HCT116 (cell line): ENCODE data around the gene PRRG4. TPM values are rescaled to one million over a fixed set of nuclear protein-coding genes. Genes with fewer than 3 reads are reported as not detected.
A peak's percentile ranks its signal among the peaks of the same experiment; 100 is the strongest.

Source experiments
- ATAC-seq: fragments of 200-7000 bp; cut with Tn5 transposase; 2 replicates; pipeline ENCODE4 v1.9.1; 2020; ENCODE audit warnings: mild to moderate bottlenecking, moderate library complexity
- BruUV-seq: library from RNA; stranded (reverse); fragments of 400-500 nt; replicated peaks from 2 replicates; lab custom pipeline; 2021; lab: Mats Ljungman, UMichigan
- CTCF ChIA-PET: fragments of 300-600 bp; sonication (Branson Sonifier 250); formaldehyde crosslinking; loops from one replicate; lab custom pipeline; 2021; ENCODE audit warnings: antibody characterized with exemption; lab: Charles Lee
- POLR2A ChIA-PET: fragments of 300-600, 350-600 bp; sonication (Branson Sonifier 250); formaldehyde crosslinking; loops from one replicate; lab custom pipeline; 2021; ENCODE audit warnings: antibody characterized with exemption; lab: Charles Lee
- RAD21 ChIA-PET, 2 experiments: fragments of 300-600 bp; sonication (Branson Sonifier 250); formaldehyde crosslinking; loops; one replicate each; lab custom pipeline; 2023; ENCODE audit warnings: low total read pairs in 2 of 2; ENCODE audit not compliant: uncharacterized antibody in 2 of 2, unreplicated experiment in 2 of 2, low non-redundant PET in 1 of 2; lab: Charles Lee
- DNase-seq: peaks from one replicate; pipeline ENCODE4 v3.0.0-alpha.2; 2010; ENCODE audit warnings: low read depth, low spot score
- H2AFZ ChIP-seq: fragments of 200-600 bp; shearing (Covaris generic), sonication (generic); 2 replicates; pipeline ENCODE4 v1.6.1; 2017; ENCODE audit warnings: low read depth, mixed run types, mixed read lengths, antibody characterized with exemption, low read length; ENCODE audit not compliant: poor library complexity, severe bottlenecking
- H3K27ac ChIP-seq: 2 replicates; pipeline ENCODE4 v1.5.1; 2012; ENCODE audit warnings: low read depth, low read length
- H3K27me3 ChIP-seq: fragments of 200-600 bp; sonication (generic); 2 replicates; pipeline ENCODE4 v1.6.1; 2016; ENCODE audit warnings: mixed run types, low read length, mixed read lengths; ENCODE audit not compliant: insufficient read depth
- H3K36me3 ChIP-seq, 2 experiments: fragments of 200-500 bp in 1 of 2; fragments of 200-600 bp in 1 of 2; sonication (Bioruptor generic) in 1 of 2; sonication (generic) in 1 of 2; 2 replicates each; pipeline versions ENCODE4 v1.5.1 to v1.6.1; 2014 to 2016; ENCODE audit warnings: low read length in 2 of 2, inconsistent platforms in 1 of 2, mixed read lengths in 1 of 2, mixed run types in 1 of 2; ENCODE audit not compliant: insufficient read depth in 2 of 2, control insufficient read depth in 1 of 2
- H3K4me1 ChIP-seq, 2 experiments: fragments of 200-600 bp in 1 of 2; sonication (generic) in 1 of 2; 2 replicates each; pipeline versions ENCODE4 v1.5.1 to v1.6.1; 2012 to 2017; ENCODE audit warnings: low read length in 2 of 2, inconsistent platforms in 1 of 2, mild to moderate bottlenecking in 1 of 2, mixed read lengths in 1 of 2, mixed run types in 1 of 2, moderate library complexity in 1 of 2; ENCODE audit not compliant: insufficient read depth in 2 of 2, control insufficient read depth in 1 of 2
- H3K4me2 ChIP-seq: fragments of 200-600 bp; sonication (generic); 2 replicates; pipeline ENCODE4 v1.6.1; 2017; ENCODE audit warnings: mixed run types, low read length, mixed read lengths
- H3K4me3 ChIP-seq, 2 experiments: fragments of 200-600 bp in 1 of 2; sonication (generic) in 1 of 2; replicated peaks in 1 of 2; 2 replicates each; pipeline ENCODE4 v1.5.1; 2011 to 2016; ENCODE audit warnings: low read length in 2 of 2, control low read depth in 1 of 2, low read depth in 1 of 2, mild to moderate bottlenecking in 1 of 2, mixed read lengths in 1 of 2, mixed run types in 1 of 2
- H3K79me2 ChIP-seq: fragments of 200-600 bp; sonication (generic); 2 replicates; pipeline ENCODE4 v1.6.1; 2017; ENCODE audit warnings: mild to moderate bottlenecking, mixed run types, low read length, moderate library complexity, mixed read lengths; ENCODE audit not compliant: insufficient read depth
- H3K9ac ChIP-seq: fragments of 200-600 bp; sonication (generic); 2 replicates; pipeline ENCODE4 v1.6.1; 2016; ENCODE audit warnings: low read length, mixed read lengths
- H3K9me2 ChIP-seq: fragments of 200-600 bp; sonication (generic), shearing (Covaris generic); 2 replicates; pipeline ENCODE4 v1.6.1; 2017; ENCODE audit warnings: mixed run types, mild to moderate bottlenecking, moderate library complexity; ENCODE audit not compliant: insufficient read depth
- H3K9me3 ChIP-seq, 2 experiments: fragments of 200-500 bp in 1 of 2; fragments of 200-600 bp in 1 of 2; sonication (Bioruptor generic) in 1 of 2; sonication (generic) in 1 of 2; 2 replicates each; pipeline ENCODE4 v1.6.1; 2014 to 2017; ENCODE audit warnings: low read length in 2 of 2, mixed read lengths in 2 of 2, inconsistent platforms in 1 of 2, low read depth in 1 of 2, mild to moderate bottlenecking in 1 of 2, mixed run types in 1 of 2, moderate library complexity in 1 of 2; ENCODE audit not compliant: control insufficient read depth in 1 of 2, insufficient read depth in 1 of 2
- H4K20me1 ChIP-seq: fragments of 200-600 bp; sonication (generic), shearing (Covaris generic); 2 replicates; pipeline ENCODE4 v1.6.1; 2017; ENCODE audit warnings: mixed run types, mild to moderate bottlenecking, moderate library complexity; ENCODE audit not compliant: insufficient read depth
- CEBPB ChIP-seq: IDR thresholded peaks from 2 replicates; pipeline ENCODE4 v1.6.1; 2012; ENCODE audit warnings: low read depth
- EGR1 ChIP-seq: IDR thresholded peaks from 2 replicates; pipeline ENCODE4 v1.6.1; 2012; ENCODE audit warnings: low read depth
- ELF1 ChIP-seq: IDR thresholded peaks from 2 replicates; pipeline ENCODE4 v1.6.1; 2012; ENCODE audit warnings: low read depth, borderline replicate concordance
- EZH2 ChIP-seq: fragments of 200-600 bp; sonication (generic); IDR thresholded peaks from 2 replicates; pipeline ENCODE4 v1.6.1; 2017; ENCODE audit warnings: antibody characterized with exemption, mixed run types
- EZH2phosphoT487 ChIP-seq: fragments of 200-600 bp; IDR thresholded peaks from 2 replicates; pipeline ENCODE4 v1.6.1; 2018; ENCODE audit warnings: antibody characterized with exemption, borderline replicate concordance
- FOSL1 ChIP-seq: IDR thresholded peaks from 2 replicates; pipeline ENCODE4 v1.6.1; 2012; ENCODE audit warnings: low read depth
- JUND ChIP-seq: IDR thresholded peaks from 2 replicates; pipeline ENCODE4 v1.6.1; 2012
- POLR2AphosphoS5 ChIP-seq: IDR thresholded peaks from 2 replicates; pipeline ENCODE4 v1.6.1; 2011; ENCODE audit warnings: mild to moderate bottlenecking, low read depth, low read length, moderate library complexity
- RAD21 ChIP-seq: IDR thresholded peaks from 2 replicates; pipeline ENCODE4 v1.6.1; 2012; ENCODE audit warnings: low read depth, mild to moderate bottlenecking
- SIN3A ChIP-seq: IDR thresholded peaks from 2 replicates; pipeline ENCODE4 v1.6.1; 2012; ENCODE audit warnings: low read depth
- SRF ChIP-seq: IDR thresholded peaks from 2 replicates; pipeline ENCODE4 v1.6.1; 2012; ENCODE audit warnings: low read depth
- YY1 ChIP-seq: IDR thresholded peaks from 2 replicates; pipeline ENCODE4 v1.6.1; 2011; ENCODE audit warnings: low read length, low read depth, moderate library complexity, mild to moderate bottlenecking; ENCODE audit not compliant: insufficient replicate concordance; ENCODE audit errors: extremely low read depth
- ZFX ChIP-seq: fragments of 450-650 bp; IDR thresholded peaks from 2 replicates; pipeline ENCODE4 v1.6.1; 2017
- intact Hi-C: fragments of 100-400 bp; cut with micrococcal nuclease; formaldehyde crosslinking; loops from 2 replicates; pipeline ENCODE4 v1.10.0; 2022
- total RNA-seq: library from RNA; stranded (reverse); gene quantifications from one replicate; pipeline ENCODE4 v1.2.1, GENCODE V29; 2021; ENCODE audit not compliant: unreplicated experiment
- TF ChIP-seq, protein P1 (sequence below): IDR thresholded peaks from 2 replicates; pipeline ENCODE4 v1.6.1; 2012
- TF ChIP-seq, protein P2 (sequence below), 3 experiments: fragments of 200-600 bp in 1 of 3; sonication (generic) in 1 of 3; IDR thresholded peaks in 2 of 3; conservative IDR thresholded peaks in 1 of 3; 2 replicates each; pipeline ENCODE4 v1.5.1; 2012 to 2017; ENCODE audit warnings: low read depth in 2 of 3, low read length in 2 of 3, antibody characterized with exemption in 1 of 3, borderline replicate concordance in 1 of 3, control low read depth in 1 of 3, mild to moderate bottlenecking in 1 of 3, mixed read lengths in 1 of 3, mixed run types in 1 of 3, moderate library complexity in 1 of 3; ENCODE audit not compliant: insufficient read depth in 1 of 3
- TF ChIP-seq, protein P3 (sequence below): IDR thresholded peaks from 2 replicates; pipeline ENCODE4 v1.6.1; 2011; ENCODE audit warnings: mild to moderate bottlenecking, low read length, moderate library complexity; ENCODE audit not compliant: insufficient replicate concordance; ENCODE audit errors: extremely low read depth
- TF ChIP-seq, protein P4 (sequence below): IDR thresholded peaks from 2 replicates; pipeline ENCODE4 v1.6.1; 2012

The PRRG4 gene
- total RNA-seq, 1 experiment from 2014 or later = 5.4 TPM

DNA sequence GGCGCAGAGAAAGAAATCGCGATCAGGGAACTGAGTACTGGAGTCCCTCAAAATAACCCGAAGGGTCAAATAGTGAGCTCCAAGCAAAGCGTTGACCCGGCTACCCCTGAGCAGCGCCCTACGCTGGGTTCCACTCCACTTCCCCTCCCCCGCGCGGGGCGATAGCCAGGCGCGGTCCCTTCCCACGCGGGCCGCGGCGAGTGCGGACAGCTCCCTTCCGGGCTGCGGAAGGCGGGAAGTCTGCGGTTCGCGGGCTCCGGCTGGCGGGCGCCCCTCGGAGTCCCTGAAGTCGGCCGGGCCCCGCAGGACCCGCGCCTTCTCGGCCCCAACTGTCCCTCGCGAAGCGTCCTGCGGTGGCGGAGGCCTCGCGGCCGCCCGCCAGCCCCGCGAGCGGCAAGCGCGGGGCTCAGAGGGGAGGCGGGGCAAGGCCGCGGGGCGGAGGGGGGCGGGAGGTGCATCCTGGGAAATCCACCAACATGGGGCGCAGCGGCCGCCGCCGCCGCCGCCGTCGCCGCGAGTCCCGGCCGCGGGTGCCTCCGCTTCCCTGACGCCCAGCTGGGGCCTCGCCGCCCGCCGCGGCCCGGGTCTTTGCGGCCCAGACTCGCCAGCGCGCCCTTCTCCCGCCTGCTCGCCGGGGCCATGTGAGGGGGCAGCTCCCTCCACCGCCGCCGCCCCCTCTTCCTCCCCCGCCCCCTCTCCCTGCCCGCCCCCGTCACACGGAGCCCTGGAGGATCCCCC lies 62.8 kb downstream of the PRRG4 start, which contains the start of gene QSER1 (continued):
- TF ChIP-seq RAD21 (no peak), EZH2phosphoT487 (no peak)
- TF ChIP-seq, protein P1, sequence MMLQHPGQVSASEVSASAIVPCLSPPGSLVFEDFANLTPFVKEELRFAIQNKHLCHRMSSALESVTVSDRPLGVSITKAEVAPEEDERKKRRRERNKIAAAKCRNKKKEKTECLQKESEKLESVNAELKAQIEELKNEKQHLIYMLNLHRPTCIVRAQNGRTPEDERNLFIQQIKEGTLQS = no peak

DNA sequence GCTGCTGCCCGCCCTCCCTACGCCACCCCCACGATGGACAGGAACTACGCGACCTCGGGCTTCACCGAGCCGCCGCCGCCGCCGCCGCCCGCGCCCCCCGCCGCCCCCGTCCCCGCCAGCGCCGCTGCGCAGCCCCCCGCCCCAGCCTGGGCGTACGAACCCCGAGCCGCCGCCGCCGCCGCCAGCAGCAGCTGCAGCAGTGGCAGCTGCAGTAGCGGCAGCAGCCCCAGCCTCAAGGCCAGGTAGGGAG lies 63.3 kb downstream of the PRRG4 start:
- POLR2A ChIA-PET = no interaction called here
- no peak for TF ChIP-seq SIN3A
- TF ChIP-seq FOSL1 = no peak
- TF ChIP-seq, protein P2, sequence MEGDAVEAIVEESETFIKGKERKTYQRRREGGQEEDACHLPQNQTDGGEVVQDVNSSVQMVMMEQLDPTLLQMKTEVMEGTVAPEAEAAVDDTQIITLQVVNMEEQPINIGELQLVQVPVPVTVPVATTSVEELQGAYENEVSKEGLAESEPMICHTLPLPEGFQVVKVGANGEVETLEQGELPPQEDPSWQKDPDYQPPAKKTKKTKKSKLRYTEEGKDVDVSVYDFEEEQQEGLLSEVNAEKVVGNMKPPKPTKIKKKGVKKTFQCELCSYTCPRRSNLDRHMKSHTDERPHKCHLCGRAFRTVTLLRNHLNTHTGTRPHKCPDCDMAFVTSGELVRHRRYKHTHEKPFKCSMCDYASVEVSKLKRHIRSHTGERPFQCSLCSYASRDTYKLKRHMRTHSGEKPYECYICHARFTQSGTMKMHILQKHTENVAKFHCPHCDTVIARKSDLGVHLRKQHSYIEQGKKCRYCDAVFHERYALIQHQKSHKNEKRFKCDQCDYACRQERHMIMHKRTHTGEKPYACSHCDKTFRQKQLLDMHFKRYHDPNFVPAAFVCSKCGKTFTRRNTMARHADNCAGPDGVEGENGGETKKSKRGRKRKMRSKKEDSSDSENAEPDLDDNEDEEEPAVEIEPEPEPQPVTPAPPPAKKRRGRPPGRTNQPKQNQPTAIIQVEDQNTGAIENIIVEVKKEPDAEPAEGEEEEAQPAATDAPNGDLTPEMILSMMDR (IDR thresholded peaks at IDR 0.05 in 2 of 3, conservative IDR thresholded peaks at IDR 0.05 in 1 of 3; ENCODE audit: borderline replicate concordance in 1 of 3, insufficient read depth in 1 of 3, low read depth in 2 of 3, low read length in 2 of 3) = no peak
- TF ChIP-seq, protein P3, sequence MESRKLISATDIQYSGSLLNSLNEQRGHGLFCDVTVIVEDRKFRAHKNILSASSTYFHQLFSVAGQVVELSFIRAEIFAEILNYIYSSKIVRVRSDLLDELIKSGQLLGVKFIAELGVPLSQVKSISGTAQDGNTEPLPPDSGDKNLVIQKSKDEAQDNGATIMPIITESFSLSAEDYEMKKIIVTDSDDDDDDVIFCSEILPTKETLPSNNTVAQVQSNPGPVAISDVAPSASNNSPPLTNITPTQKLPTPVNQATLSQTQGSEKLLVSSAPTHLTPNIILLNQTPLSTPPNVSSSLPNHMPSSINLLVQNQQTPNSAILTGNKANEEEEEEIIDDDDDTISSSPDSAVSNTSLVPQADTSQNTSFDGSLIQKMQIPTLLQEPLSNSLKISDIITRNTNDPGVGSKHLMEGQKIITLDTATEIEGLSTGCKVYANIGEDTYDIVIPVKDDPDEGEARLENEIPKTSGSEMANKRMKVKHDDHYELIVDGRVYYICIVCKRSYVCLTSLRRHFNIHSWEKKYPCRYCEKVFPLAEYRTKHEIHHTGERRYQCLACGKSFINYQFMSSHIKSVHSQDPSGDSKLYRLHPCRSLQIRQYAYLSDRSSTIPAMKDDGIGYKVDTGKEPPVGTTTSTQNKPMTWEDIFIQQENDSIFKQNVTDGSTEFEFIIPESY = no peak
- TF ChIP-seq ZFX = no peak
- no peak for TF ChIP-seq RAD21
- no peak for TF ChIP-seq CEBPB
- TF ChIP-seq, protein P1 = no peak
- no peak for TF ChIP-seq YY1
- TF ChIP-seq EGR1 = no peak
- no peak for TF ChIP-seq JUND
- no peak for TF ChIP-seq EZH2
- TF ChIP-seq POLR2AphosphoS5 = no peak
- TF ChIP-seq ELF1 = no peak
- TF ChIP-seq, protein P4, sequence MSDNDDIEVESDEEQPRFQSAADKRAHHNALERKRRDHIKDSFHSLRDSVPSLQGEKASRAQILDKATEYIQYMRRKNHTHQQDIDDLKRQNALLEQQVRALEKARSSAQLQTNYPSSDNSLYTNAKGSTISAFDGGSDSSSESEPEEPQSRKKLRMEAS = no peak
- no peak for TF ChIP-seq SRF

More for the DNA sequence above, 63.3 kb downstream of the PRRG4 start:
- Histone ChIP-seq H2AFZ (no peak overlapping the region), H4K20me1 (no peaks in the 10 kb centered on the region; the same call in 1 of the 2 replicates), H3K27ac (peak overlapping the region; percentile 86), H3K9me2 (no peaks in the 10 kb centered on the region), H3K79me2 (peaks cover 50% of the 10 kb centered on the region), H3K36me3 (no peaks in the 10 kb centered on the region), H3K9me3 (no peaks in the 10 kb centered on the region), H3K27me3 (no peaks in the 10 kb centered on the region), H3K9ac (peak overlapping the region; percentile 98), H3K4me1 (peaks cover 0 to 21% of the 10 kb centered on the region in 2 experiments; a peak in 3 of 4 replicates), H3K4me2 (peak overlapping the region; percentile 85), H3K4me3 (peak overlapping the region; percentile 85 to 91)
- BruUV-seq = no TSS peak
- intact Hi-C loops = no loop called here
- DNase-seq = no peak
- ATAC-seq = no peak
- ChIA-PET CTCF (interaction anchor here (1.8 kb wide), 1 partner anchor 84 kb away, joined by 7 read pairs; no protein-coding TSS in a partner anchor), RAD21 (no interaction called here)
